ENCODE measurements around the gene SSBP1.
"Not testable (repeated sequence)": the region's sequence is repeated elsewhere in the genome, so short reads cannot be mapped to it uniquely, and the experiment has no call there.

Gene SSBP1

DNA sequence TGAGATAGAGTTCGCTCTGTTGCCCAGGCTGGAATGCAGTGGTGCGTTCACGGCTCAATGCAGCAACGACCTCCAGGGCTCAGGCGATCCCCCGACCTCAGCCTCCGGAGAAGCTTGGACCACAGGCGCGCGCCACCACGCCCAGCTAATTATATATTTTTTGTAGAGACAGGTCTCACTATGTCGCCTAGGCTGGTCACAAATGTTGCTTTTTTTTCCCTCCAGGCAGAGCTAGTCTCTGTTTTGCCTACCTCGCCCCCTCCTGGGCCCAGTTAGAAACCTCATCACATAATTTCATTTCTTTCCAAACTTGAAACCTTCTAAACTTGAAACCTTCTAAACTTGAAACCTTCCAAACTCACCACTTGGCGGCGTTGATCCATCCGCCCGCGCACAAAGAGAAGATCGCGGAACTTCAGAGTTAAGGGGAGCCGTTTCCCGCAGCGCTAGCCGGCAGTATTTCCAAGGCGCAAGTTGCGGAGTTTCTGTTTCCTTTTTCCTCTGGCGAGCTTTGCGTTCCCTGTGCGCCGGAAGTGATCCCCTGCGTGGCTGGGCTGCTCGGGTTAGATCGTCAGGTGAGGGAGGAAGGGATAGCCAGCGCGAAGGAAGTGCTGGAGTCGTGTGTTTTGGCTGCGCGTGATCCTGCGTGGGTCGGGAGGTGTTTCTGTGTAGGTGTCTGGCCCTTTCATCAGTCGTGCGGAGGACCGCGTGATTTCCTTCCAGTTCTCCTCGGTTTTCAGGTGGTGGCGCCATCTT is at the start of gene SSBP1:
Gene SSBP1, plus strand, starts transcription at position 523 of the 756 bp plus-strand sequence. CDS start 809 bp downstream, outside the sequence.
- peaks cover 21% of the 10 kb centered on the region for H3K4me1 Mint-ChIP-seq (ENCODE audit: low read depth)
- H3K27me3 Mint-ChIP-seq (ENCODE audit: low read depth), result no peaks in the 10 kb centered on the region
- peak within 1 kb of the TSS; percentile 95 for H3K4me3 Mint-ChIP-seq
- H3K9me3 Mint-ChIP-seq, result no peaks in the 10 kb centered on the region
- peaks cover 22% of the 10 kb centered on the region for H3K36me3 Mint-ChIP-seq (ENCODE audit: low read depth)
- peak within 1 kb of the TSS; percentile 95 for H3K27ac Mint-ChIP-seq

DNA sequence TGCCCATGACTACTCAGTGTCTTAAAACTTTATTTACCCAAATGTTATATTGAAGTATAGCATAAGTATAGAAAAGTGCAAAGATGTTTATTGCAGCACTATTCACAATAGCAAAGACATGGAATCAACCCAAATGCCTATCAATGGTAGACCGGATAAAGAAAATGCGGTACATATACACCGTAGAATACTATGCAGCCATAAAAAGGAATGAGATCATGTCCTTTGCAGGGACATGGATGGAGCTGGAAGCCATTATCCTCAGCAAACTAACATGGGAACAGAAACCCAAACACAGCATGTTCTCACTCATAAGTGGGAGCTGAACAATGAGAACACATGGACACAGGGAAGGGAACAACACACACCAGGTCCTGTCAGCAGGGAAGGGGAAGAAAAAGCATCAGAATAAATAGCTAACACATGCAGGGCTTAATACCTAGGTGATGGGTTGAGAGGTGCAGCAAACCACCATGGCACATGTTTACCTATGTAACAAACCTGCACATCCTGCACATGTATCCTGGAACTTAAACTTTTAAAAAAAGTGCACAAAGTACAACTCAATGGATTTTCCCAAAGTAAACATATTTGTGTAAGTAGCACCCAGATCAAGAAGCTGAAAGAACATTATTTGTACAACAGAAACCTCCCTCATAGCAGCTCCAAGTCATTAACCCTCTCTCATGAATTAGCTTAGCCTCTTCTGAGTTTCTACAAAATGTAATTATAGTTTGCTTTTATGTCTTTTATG is 48.9 kb upstream of the SSBP1 start:
- not testable (repeated sequence) for H3K9me3 Mint-ChIP-seq; H3K27me3 Mint-ChIP-seq (ENCODE audit: low read depth); H3K4me3 Mint-ChIP-seq; H3K4me1 Mint-ChIP-seq (ENCODE audit: low read depth); H3K27ac Mint-ChIP-seq
- peaks cover 27% of the 10 kb centered on the region for H3K36me3 Mint-ChIP-seq (ENCODE audit: low read depth)

GRCh38 chr7:141691540-141691939 is 46.6 kb upstream of the SSBP1 start:
- H3K4me1 Mint-ChIP-seq (ENCODE audit: low read depth), result peaks cover 9% of the 10 kb centered on the region
- peaks cover 19% of the 10 kb centered on the region for H3K36me3 Mint-ChIP-seq (ENCODE audit: low read depth)
- no peak overlapping the region for H3K27ac Mint-ChIP-seq
- H3K9me3 Mint-ChIP-seq, result no peaks in the 10 kb centered on the region
- H3K27me3 Mint-ChIP-seq (ENCODE audit: low read depth), result no peaks in the 10 kb centered on the region
- H3K4me3 Mint-ChIP-seq, result no peak overlapping the region

- H3K27ac Mint-ChIP-seq, result no peak overlapping the region
- H3K4me3 Mint-ChIP-seq, result no peak overlapping the region
- no peaks in the 10 kb centered on the region for H3K27me3 Mint-ChIP-seq (ENCODE audit: low read depth)
- H3K9me3 Mint-ChIP-seq, result no peaks in the 10 kb centered on the region
- peaks cover 17% of the 10 kb centered on the region for H3K36me3 Mint-ChIP-seq (ENCODE audit: low read depth)
- H3K4me1 Mint-ChIP-seq (ENCODE audit: low read depth), result peaks cover 13% of the 10 kb centered on the region
Measured at GRCh38 chr7:141691961-141692360, 46.2 kb upstream of the SSBP1 start.

GRCh38 chr7:141693082-141693481 is 45.1 kb upstream of the SSBP1 start:
- H3K4me3 Mint-ChIP-seq, result no peak overlapping the region
- H3K36me3 Mint-ChIP-seq (ENCODE audit: low read depth), result peaks cover 19% of the 10 kb centered on the region
- no peak overlapping the region for H3K27ac Mint-ChIP-seq
- peaks cover 10% of the 10 kb centered on the region for H3K4me1 Mint-ChIP-seq (ENCODE audit: low read depth)
- no peaks in the 10 kb centered on the region for H3K27me3 Mint-ChIP-seq (ENCODE audit: low read depth)
- H3K9me3 Mint-ChIP-seq, result no peaks in the 10 kb centered on the region

DNA sequence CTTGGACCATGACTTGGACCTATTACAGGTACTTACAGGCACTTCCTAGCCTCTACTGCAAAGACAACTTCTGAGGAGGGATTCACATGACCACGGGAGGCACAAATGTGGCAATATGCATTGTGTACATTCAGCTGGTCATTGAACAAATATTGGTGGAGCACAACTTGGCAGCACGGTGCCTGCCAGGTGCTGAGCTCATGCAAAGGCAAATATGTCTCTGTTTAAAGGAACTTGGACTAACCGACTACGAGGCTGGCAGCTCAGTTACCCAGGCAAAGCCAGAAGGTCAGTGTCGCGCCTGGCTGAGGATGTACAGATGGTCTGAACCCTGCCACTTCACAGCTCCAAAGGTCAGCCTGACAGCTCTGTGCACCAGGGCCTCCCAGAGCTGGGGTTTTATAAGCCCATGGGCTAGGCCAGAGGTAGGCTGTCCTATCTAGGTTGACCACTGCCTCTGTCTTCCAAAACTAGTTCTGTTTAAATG is 42.3 kb upstream of the SSBP1 start:
- Mint-ChIP-seq H3K9me3 (no peaks in the 10 kb centered on the region), H3K4me1 (ENCODE audit: low read depth) (peaks cover 28% of the 10 kb centered on the region), H3K36me3 (ENCODE audit: low read depth) (peaks cover 21% of the 10 kb centered on the region), H3K27ac (no peak overlapping the region), H3K4me3 (no peak overlapping the region), H3K27me3 (ENCODE audit: low read depth) (peaks cover 4% of the 10 kb centered on the region)

DNA sequence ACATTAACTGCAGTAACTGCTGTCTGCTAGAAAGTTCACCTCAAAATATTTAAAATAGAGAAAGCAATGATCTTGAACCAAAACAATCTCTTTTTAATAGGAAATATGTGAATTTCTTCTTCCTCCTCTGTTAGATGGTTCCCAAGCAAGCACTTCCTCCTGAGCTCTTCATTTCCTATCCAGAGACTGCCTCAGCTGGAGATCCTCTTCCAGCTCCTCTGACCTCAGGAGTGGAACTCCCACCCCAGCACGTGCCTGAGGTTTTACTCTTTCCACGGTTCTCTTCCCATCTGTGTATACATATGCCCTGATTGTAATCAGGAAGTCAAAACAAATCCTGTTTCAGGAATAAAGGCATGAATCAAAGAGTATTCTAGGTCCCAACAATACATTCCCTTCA is 41.8 kb upstream of the SSBP1 start:
- Mint-ChIP-seq H3K36me3 (ENCODE audit: low read depth) (peaks cover 21% of the 10 kb centered on the region), H3K27me3 (ENCODE audit: low read depth) (peaks cover 5% of the 10 kb centered on the region), H3K27ac (no peak overlapping the region), H3K4me1 (ENCODE audit: low read depth) (peaks cover 30% of the 10 kb centered on the region), H3K4me3 (no peak overlapping the region), H3K9me3 (no peaks in the 10 kb centered on the region)

DNA sequence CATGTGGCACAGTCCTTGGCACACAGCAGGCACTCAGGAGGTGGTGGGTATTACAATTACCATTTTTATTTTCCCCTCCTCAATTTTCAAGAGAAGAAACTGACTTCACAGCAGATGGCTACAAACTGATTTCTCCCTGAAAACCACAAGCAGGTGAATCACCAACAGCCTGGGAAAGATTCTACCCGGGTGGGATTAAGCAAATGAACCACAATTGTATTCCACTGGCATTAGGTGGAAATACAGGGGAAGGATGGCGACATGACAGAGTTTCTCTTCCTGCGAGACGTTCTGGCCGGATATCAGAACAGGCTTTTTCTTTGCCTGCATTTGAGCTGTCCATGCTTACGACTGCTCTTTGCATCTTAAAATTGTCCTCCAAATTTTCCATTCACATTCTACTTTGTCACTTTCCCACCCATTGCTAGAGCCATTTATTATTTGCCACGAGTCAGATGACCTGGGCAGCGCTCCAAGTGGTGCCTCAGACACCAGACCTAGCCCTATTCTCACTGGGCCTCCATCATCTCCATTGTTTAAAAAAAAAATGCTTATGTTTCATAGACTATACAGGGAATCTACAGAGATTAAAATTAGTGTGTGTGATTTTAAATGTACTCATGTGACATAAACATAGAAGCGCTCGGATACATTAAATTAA is 40.8 kb upstream of the SSBP1 start:
- Mint-ChIP-seq H3K36me3 (ENCODE audit: low read depth) (peaks cover 21% of the 10 kb centered on the region), H3K27ac (no peak overlapping the region), H3K27me3 (ENCODE audit: low read depth) (peaks cover 6% of the 10 kb centered on the region), H3K9me3 (no peaks in the 10 kb centered on the region), H3K4me3 (no peak overlapping the region), H3K4me1 (ENCODE audit: low read depth) (peaks cover 30% of the 10 kb centered on the region)

DNA sequence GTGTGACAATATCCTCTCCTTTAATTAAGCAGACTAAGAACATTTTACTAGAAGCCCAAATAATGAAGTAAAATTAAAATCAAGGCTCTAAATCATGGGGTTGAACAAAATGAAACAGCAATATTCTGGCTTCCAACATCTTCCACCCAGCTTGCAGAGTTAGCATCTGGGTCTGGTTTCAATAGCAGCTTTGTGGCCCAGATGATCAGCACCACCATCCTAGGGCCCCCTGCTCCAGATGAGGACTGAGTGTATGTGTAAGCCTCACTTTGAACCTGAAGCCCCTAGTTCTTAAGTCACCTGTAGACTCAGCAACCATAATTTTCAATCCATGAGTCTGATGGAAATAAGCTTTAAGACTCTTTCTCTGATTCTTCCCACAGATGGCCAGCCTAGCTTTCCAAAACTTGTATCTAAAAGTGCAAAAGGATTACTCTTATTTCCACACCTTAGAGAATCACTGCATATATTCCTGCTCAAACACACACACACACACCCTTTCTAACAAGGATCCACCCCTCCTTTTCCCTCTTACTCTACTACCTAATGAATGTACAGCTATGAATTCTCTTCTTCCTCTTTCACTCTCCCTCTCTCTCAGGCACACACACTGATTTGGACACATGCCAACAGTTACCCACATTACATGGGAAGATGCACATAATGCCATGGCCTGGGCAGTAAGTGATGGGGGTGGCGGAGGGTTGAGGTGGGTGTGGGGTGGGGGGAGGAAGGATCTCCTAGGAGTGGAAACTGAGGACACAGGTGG is 39.7 kb upstream of the SSBP1 start:
- H3K27me3 Mint-ChIP-seq (ENCODE audit: low read depth), result peaks cover 17% of the 10 kb centered on the region
- no peak overlapping the region for H3K4me3 Mint-ChIP-seq
- no peaks in the 10 kb centered on the region for H3K9me3 Mint-ChIP-seq
- peaks cover 19% of the 10 kb centered on the region for H3K36me3 Mint-ChIP-seq (ENCODE audit: low read depth)
- no peak overlapping the region for H3K27ac Mint-ChIP-seq
- H3K4me1 Mint-ChIP-seq (ENCODE audit: low read depth), result peaks cover 34% of the 10 kb centered on the region

- H3K27ac Mint-ChIP-seq, result no peak overlapping the region
- H3K9me3 Mint-ChIP-seq, result no peaks in the 10 kb centered on the region
- peaks cover 14% of the 10 kb centered on the region for H3K36me3 Mint-ChIP-seq (ENCODE audit: low read depth)
- peaks cover 28% of the 10 kb centered on the region for H3K27me3 Mint-ChIP-seq (ENCODE audit: low read depth)
- H3K4me3 Mint-ChIP-seq, result peak overlapping the region; percentile 81
- peaks cover 34% of the 10 kb centered on the region for H3K4me1 Mint-ChIP-seq (ENCODE audit: low read depth)
Measured at GRCh38 chr7:141699860-141700259, 38.3 kb upstream of the SSBP1 start.

- Mint-ChIP-seq H3K4me3 (peak overlapping the region; percentile 81), H3K4me1 (ENCODE audit: low read depth) (peaks cover 34% of the 10 kb centered on the region), H3K9me3 (no peaks in the 10 kb centered on the region), H3K27me3 (ENCODE audit: low read depth) (peaks cover 33% of the 10 kb centered on the region), H3K27ac (peak overlapping the region; percentile 76), H3K36me3 (ENCODE audit: low read depth) (peaks cover 14% of the 10 kb centered on the region)
Measured at GRCh38 chr7:141700296-141700847, 37.8 kb upstream of the SSBP1 start.

- Mint-ChIP-seq H3K4me1 (ENCODE audit: low read depth) (peaks cover 32% of the 10 kb centered on the region), H3K27me3 (ENCODE audit: low read depth) (peaks cover 35% of the 10 kb centered on the region), H3K9me3 (no peaks in the 10 kb centered on the region), H3K36me3 (ENCODE audit: low read depth) (peaks cover 14% of the 10 kb centered on the region), H3K4me3 (peak overlapping the region; percentile 81), H3K27ac (peak overlapping the region; percentile 76)
Measured at GRCh38 chr7:141700848-141701371, 37.2 kb upstream of the SSBP1 start.

- Mint-ChIP-seq H3K4me3 (peak overlapping the region; percentile 81), H3K9me3 (no peaks in the 10 kb centered on the region), H3K27ac (peak overlapping the region; percentile 70), H3K4me1 (ENCODE audit: low read depth) (peaks cover 29% of the 10 kb centered on the region), H3K27me3 (ENCODE audit: low read depth) (peaks cover 38% of the 10 kb centered on the region), H3K36me3 (ENCODE audit: low read depth) (peaks cover 11% of the 10 kb centered on the region)
Measured at GRCh38 chr7:141701489-141702046, 36.6 kb upstream of the SSBP1 start.
